Mammary microvascular endothelial cell (primary cell): ENCODE data around the gene OLFML1. TPM values are rescaled to one million over a fixed set of nuclear protein-coding genes. Genes with fewer than 3 reads are reported as not detected.

Source experiments
- total RNA-seq: library from RNA; depleted of rRNA; stranded (reverse); fragments of >200 nt; gene quantifications from 2 replicates; pipeline ENCODE4 v1.2.3, GENCODE V29; 2015

The OLFML1 gene
- not detected in 2 replicates for total RNA-seq

GRCh38 chr11:7485186-7486097, at the start of gene OLFML1:
Gene OLFML1, plus strand, starts transcription at chr11:7485506. Its CDS starts 370 bp downstream, at chr11:7485876.

GRCh38 chr11:7513234-7514098, 28.2 kb downstream of the OLFML1 start, which contains the start of gene PPFIBP2:
Gene PPFIBP2, plus strand, starts transcription at chr11:7513999. Its CDS starts 35,477 bp downstream, at chr11:7549476.

Other genes with a start within 250 kb of the OLFML1 start
- gene SYT9, start 233.6 kb upstream of the OLFML1 start, total RNA-seq = 0.30 TPM in 1 of 2 replicates, not detected in the other
- 0.33 and 2.3 TPM in 2 replicates for gene PPFIBP2, start 28.5 kb downstream of the OLFML1 start, total RNA-seq
- 2.9 and 3.3 TPM in 2 replicates for gene CYB5R2, start 188.0 kb downstream of the OLFML1 start, total RNA-seq
- gene OVCH2, start 221.0 kb downstream of the OLFML1 start, total RNA-seq = not detected in 2 replicates